ENCODE data around the gene SEC14L2.

GRCh38 chr22:30429887-30430286 lies 33.1 kb downstream of the SEC14L2 start:
- TF ChIP-seq, protein P1, sequence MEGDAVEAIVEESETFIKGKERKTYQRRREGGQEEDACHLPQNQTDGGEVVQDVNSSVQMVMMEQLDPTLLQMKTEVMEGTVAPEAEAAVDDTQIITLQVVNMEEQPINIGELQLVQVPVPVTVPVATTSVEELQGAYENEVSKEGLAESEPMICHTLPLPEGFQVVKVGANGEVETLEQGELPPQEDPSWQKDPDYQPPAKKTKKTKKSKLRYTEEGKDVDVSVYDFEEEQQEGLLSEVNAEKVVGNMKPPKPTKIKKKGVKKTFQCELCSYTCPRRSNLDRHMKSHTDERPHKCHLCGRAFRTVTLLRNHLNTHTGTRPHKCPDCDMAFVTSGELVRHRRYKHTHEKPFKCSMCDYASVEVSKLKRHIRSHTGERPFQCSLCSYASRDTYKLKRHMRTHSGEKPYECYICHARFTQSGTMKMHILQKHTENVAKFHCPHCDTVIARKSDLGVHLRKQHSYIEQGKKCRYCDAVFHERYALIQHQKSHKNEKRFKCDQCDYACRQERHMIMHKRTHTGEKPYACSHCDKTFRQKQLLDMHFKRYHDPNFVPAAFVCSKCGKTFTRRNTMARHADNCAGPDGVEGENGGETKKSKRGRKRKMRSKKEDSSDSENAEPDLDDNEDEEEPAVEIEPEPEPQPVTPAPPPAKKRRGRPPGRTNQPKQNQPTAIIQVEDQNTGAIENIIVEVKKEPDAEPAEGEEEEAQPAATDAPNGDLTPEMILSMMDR (IDR thresholded peaks at IDR 0.05): no peak
- TF ChIP-seq POLR2A (IDR thresholded peaks at IDR 0.05): no peak

Measured in esophagus squamous epithelium (tissue), 4 donors.